M059J (cell line): ENCODE data around the gene OPN4. TPM values are rescaled to one million over a fixed set of nuclear protein-coding genes. Genes with fewer than 3 reads are reported as not detected.

Experiments
- DNase-seq: peaks from one replicate; pipeline ENCODE4 v3.0.0-alpha.2; 2012; ENCODE audit warnings: low read depth
- total RNA-seq: library from RNA; depleted of rRNA; stranded (reverse); fragments of >200 nt; shearing (Covaris generic); gene quantifications from 2 replicates; pipeline ENCODE4 v1.2.3, GENCODE V29; 2014

The OPN4 gene
- total RNA-seq, 1 experiment from 2014 or later = 0.52 TPM

GRCh38 chr10:86678999-86679792 is 24.8 kb downstream of the OPN4 start:
- DNase-seq = no peak

GRCh38 chr10:86681047-86681446 is 26.7 kb downstream of the OPN4 start:
- peak; percentile 24 for DNase-seq

GRCh38 chr10:86681722-86682386 is 27.5 kb downstream of the OPN4 start:
- no peak for DNase-seq

- DNase-seq = no peak
These were observed 28.3 kb downstream of the OPN4 start for GRCh38 chr10:86682675-86683074.

GRCh38 chr10:86684331-86685097 is 30.2 kb downstream of the OPN4 start:
- peak; percentile 24 for DNase-seq

- no peak for DNase-seq
These were observed 31.1 kb downstream of the OPN4 start for GRCh38 chr10:86685416-86685815.

- DNase-seq = no peak
These were observed 31.7 kb downstream of the OPN4 start for GRCh38 chr10:86685893-86686632.

- DNase-seq = no peak
These were observed 32.6 kb downstream of the OPN4 start for GRCh38 chr10:86686972-86687371.

GRCh38 chr10:86687750-86688149 is 33.4 kb downstream of the OPN4 start:
- peak; percentile 26 for DNase-seq

GRCh38 chr10:86688398-86688921 is 34.1 kb downstream of the OPN4 start:
- peak; percentile 59 for DNase-seq

- no peak for DNase-seq
These were observed 34.8 kb downstream of the OPN4 start for GRCh38 chr10:86689146-86689545.

GRCh38 chr10:86690231-86690630 is 35.9 kb downstream of the OPN4 start:
- no peak for DNase-seq

- DNase-seq = peak; percentile 14
These were observed 36.3 kb downstream of the OPN4 start for GRCh38 chr10:86690657-86691084.

- DNase-seq = no peak
These were observed 37.1 kb downstream of the OPN4 start for GRCh38 chr10:86691333-86692022.

GRCh38 chr10:86692023-86692514 is 37.7 kb downstream of the OPN4 start:
- no peak for DNase-seq

- no peak for DNase-seq
These were observed 38.3 kb downstream of the OPN4 start for GRCh38 chr10:86692664-86693063.

GRCh38 chr10:86693275-86693674 is 38.9 kb downstream of the OPN4 start:
- DNase-seq = no peak

GRCh38 chr10:86693721-86694369 is 39.5 kb downstream of the OPN4 start:
- peak; percentile 33 for DNase-seq

GRCh38 chr10:86698207-86698940 is 44.0 kb downstream of the OPN4 start:
- no peak for DNase-seq
